Heart left ventricle (tissue), 13 donors: ENCODE measurements around the gene LAYN.

Experiments used
- POLR2A ChIP-seq, 2 donors: fragments of 450-650 bp; IDR thresholded peaks; one replicate each; pipeline ENCODE4 v1.6.1; 2017; ENCODE audit warnings: antibody characterized with exemption in 2 of 2, mild to moderate bottlenecking in 2 of 2, moderate library complexity in 2 of 2
- TF ChIP-seq, protein P1 (sequence below), 12 donors: fragments of 200-600 bp; sonication (generic) in 4 of 12; IDR thresholded peaks; one replicate each; pipeline versions ENCODE4 v1.5.0 to v1.8.0; 2018 to 2022; ENCODE audit warnings: antibody characterized with exemption in 12 of 12, mild to moderate bottlenecking in 5 of 12
- donor health status: ischemic (EF 13 %, LVEDD 7.1; RV severe dilation, severe dysfunction).
- donor health status: DM: no; HTN: yes; CAD: no.
- donor health status: DM: no; HTN: no; CAD: no.
- donor health status: ischemic (EF 25% LVEDD 6.9; RV normal size, moderate dysfunction).
- donor health status: ischemic (EF 25% LVEDD 5.7; RV mildly dilated, moderate dysfunction).
- donor health status: ischemic (EF 35%, LVEDD 5.7; RV mildly dilated, moderate dysfunction).
- donor health status: nonischemic (EF 11% LVEDD 7.7; RV severe dilation, severe dysfunction).
- donor health status: DM: yes; HTN: yes; CAD: no.
- donor health status: PGD.
- donor health status: ischemic (EF 29% LVEDD 5.4; RV normal size, mild dysfunction).
- donor health status: nonischemic (EF 23%, LVEDD 6.1; RV moderate dilation, normal function).

DNA sequence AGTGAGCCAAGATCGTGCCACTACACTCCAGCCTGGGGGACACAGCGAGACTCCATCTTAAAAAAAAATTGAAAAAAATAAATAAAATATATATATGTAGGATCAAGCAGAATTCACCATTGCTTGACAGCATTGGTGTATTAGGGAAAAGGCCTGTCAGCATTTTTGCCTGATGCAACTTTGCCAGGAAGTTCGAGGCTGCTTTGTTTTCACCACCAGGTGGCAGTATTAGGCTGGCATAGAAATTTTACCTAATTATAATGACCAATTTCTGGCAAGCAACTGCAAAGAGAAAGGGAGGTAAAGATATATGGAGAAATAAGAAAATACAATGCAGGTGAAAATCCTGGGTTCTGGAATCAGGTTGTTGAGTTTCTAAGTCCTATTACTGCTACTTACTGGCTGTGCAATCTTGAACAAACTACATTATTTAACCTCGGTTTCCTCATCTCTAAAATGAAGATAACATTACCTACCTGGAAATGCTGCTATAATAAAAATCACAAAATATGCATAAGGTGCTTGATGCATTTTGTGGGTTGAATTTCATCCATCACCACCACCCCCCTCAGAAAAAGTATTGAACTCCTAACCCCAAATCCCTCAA, 24.7 kb downstream of the LAYN start:
- TF ChIP-seq, protein P1, sequence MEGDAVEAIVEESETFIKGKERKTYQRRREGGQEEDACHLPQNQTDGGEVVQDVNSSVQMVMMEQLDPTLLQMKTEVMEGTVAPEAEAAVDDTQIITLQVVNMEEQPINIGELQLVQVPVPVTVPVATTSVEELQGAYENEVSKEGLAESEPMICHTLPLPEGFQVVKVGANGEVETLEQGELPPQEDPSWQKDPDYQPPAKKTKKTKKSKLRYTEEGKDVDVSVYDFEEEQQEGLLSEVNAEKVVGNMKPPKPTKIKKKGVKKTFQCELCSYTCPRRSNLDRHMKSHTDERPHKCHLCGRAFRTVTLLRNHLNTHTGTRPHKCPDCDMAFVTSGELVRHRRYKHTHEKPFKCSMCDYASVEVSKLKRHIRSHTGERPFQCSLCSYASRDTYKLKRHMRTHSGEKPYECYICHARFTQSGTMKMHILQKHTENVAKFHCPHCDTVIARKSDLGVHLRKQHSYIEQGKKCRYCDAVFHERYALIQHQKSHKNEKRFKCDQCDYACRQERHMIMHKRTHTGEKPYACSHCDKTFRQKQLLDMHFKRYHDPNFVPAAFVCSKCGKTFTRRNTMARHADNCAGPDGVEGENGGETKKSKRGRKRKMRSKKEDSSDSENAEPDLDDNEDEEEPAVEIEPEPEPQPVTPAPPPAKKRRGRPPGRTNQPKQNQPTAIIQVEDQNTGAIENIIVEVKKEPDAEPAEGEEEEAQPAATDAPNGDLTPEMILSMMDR (IDR thresholded peaks at IDR 0.05) = peak; percentile 77 to 96 (median 92)
- TF ChIP-seq POLR2A (IDR thresholded peaks at IDR 0.05) = no peak
